ENCODE data around the gene OXCT2.

The OXCT2 gene

DNA sequence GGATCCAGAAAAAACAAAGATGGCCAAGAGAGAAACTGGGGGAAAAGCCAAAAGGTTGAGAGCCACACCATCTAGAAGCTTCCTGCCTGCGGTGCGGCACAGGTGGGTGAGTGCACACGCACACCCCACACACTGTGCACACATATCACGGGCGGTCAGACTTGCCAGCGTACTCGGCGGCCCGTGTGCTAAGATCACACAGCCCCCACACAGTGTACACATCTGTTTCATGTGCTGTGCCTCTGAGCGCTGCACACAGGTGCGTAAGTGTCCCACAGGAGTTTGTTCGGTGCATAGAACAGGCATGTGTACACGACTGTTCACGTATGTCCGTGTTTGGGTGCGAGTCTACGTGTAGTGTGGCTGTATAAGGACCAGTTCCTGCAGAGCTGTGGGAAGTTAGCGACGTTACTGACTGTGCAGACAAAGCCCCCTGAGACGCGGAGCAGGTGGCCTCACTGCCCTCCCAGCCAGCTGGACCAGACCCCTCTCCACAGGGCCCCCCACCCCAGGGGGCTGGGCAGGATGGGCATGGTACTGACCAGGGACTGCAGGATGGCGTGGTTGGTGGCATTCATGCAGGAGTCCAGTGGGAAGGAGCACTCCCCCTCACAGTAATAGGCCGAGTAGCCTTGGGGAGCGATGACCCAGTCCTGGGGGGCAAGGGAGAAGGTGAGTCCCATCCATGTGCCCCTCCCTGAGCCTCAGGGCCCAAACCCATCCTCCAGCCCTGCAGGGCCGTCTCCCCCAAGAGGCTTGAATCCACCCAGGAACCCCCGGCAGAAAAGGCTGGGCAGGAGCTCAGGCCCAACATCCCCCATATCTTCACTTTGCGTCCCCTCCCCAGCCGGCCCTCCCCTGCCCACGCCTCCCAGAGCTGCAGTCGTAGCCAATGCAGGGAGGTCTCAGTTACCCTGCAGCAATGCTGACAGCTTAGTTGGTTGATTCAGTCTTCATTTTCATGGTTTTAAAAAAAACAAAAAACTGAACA is 8.3 kb downstream of the OXCT2 start:
- DNase-seq (ENCODE audit: low read depth in 2 of 2): no peak

DNA sequence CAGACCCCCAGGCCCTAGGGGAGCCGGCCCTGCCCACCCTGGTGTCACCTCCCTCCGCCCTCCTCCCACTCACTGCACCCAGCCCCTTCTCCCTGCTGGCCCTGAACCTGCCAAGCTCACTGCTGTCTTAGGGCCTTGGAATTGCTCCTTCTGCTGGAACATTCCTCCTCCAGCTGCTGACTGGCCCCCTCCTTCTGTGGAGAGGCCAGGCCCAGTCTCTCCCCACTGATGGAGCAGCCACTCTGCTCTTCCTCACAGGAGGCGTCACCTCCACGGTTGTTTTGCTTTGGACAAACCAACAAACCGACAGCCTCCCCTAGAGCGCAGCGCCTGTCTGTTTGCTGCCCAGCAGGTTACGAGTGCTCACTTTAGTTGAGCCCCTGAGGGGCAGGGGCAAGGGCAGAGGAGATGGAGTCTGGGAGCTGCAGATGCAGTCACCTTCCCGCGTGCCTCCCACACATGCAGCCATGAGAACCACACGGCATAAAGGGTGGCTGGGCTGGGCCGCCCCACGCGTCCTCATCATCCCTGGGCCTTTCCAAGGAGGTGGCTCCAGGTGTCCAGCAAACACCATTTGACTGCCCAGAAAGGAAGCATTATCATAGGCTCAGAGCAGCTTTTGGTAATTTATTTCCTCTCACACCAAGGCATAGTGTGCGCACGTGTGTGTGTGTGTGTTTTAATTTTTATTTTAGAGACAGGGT is 9.4 kb downstream of the OXCT2 start:
- no peak for DNase-seq (ENCODE audit: low read depth in 2 of 2)

DNA sequence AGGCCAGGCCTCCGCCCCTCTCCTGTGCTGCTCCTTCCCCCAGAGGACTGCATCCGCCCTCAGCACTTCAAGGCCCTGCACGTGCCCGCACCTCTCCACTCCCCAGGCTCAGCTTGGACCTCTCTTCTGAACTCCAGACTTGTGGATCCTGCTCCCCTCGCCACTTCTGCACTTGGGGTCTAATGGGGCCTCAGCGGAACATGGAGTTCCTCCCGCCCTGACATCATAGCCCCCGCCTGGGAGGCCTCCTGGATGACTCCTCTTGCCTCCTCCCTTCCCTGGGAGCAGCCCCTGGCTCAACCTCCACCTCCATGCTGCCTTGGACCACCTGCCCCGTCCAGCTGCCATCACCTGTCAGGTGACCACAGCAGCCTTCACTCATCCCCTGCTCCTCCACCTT is 10.1 kb downstream of the OXCT2 start:
- no peak for DNase-seq (ENCODE audit: low read depth in 2 of 2)

DNA sequence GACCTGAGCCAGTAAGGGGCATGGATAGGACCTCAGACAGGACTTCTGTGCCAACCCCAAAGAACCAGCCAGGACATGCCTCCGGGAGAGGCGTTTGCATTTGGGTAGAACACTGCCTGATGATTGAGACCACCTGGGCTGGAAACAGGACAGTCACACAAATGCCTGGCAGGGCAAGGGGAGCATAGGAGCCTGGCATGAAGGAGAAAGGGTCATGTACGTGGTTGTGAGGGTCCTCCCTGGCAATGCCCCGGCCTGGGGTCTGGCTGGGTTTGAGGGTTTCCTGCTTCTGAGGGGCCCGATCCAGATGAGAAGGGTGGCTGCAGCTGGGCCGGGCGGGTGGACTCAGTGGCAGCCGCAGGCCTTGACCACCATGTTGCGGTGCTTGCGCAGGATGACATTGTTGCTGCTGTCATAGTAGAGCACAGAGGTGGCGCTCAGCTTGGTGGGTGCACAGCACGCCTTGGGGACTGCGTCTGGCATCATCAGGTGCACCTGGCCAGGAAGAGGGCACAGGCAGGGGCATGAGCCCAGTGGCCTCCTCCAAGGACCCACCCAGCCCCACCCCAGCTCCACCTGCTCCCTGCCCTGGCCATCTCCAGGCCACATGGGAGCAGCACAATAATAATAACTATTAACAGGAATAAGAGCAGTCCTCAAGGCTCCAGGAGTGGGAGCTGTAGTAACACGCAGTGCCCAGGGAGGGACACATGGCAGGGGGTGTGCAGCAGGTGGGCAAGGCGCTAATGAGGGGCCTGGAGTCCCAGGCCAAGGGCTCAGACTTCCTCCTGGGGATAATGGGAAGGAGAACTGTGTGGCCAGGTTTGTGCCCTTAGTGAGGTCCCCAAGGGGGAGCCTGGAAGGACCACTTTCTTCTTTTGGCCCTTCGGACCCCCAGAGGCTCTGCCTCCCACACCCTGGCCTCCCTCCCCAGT is 10.8 kb downstream of the OXCT2 start:
- no peak for DNase-seq (ENCODE audit: low read depth in 2 of 2)

- no peak for DNase-seq (ENCODE audit: low read depth in 2 of 2)
Measured at GRCh38 chr1:39759436-39759726, 11.8 kb downstream of the OXCT2 start.

- no peak for DNase-seq (ENCODE audit: low read depth in 2 of 2)
Measured at GRCh38 chr1:39758556-39759435, 12.4 kb downstream of the OXCT2 start.

DNA sequence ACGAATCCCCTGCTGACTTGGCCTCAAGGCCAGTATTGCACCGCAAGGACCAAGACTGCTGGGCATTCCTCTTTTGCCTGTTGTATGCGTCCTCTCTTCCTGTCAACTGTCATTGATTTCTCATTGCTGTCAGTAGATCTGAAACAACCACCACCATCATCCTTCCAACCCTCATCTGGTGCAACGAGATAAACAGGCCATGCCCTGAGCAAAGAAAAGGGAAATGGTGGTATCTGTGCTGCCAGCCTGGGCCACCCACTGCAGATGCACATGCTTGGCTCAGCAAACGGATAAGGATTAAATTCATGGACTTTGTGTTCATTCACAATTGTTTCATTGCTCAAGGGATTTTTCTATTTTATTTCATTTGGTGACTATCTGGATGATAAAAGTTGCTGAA is 13.6 kb downstream of the OXCT2 start:
- DNase-seq (ENCODE audit: low read depth in 2 of 2): no peak

- DNase-seq (ENCODE audit: low read depth in 2 of 2): no peak
Measured at GRCh38 chr1:39755965-39756659, 15.0 kb downstream of the OXCT2 start.

GRCh38 chr1:39754906-39755504 is 16.1 kb downstream of the OXCT2 start:
- DNase-seq (ENCODE audit: low read depth in 2 of 2): no peak

- DNase-seq (ENCODE audit: low read depth in 2 of 2): no peak
Measured at GRCh38 chr1:39754026-39754570, 17.1 kb downstream of the OXCT2 start.

DNA sequence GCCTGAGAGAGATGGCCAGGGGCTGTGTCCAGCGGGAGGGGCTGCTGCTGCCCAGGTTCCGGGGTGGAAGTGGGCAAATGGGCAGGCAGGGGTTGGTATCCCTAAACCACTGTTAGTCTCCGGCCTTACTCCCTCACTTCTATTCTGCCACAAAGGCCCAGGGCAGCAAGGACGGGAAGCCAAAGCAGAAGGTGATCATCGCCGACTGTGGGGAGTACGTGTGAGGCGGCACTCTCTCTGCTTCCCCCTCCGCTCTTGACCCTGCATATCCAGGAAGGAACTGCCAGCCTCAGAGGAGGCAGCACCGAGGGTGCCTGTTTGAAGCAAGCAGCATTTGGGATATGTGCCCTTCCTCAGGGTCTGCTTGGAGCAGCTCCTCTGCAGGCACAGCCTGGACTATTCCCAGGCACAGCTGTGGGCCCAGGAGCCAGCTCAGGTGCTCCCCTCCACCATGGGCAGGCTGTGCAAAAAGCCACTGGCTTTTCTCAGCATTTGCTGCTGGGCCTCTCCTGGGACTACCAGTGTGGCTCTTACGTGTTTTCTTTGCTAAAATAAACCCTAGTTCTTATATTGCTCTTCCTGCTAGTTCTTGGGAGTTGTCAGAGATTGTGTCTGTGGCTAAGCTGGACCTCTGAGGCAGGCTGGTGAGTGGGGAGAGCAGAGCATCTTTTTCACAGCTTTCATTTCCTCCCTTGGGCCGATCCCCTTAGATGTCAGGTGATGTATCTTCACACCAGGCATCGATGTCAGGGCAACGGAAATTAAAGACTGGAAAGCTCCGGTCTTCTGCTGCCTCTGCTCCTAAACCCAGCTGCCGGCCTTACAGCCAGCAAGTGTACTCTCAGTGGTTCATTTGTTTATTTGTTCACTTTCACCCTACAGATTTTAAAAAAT is 17.8 kb downstream of the OXCT2 start:
- no peak for DNase-seq (ENCODE audit: low read depth in 2 of 2)

DNA sequence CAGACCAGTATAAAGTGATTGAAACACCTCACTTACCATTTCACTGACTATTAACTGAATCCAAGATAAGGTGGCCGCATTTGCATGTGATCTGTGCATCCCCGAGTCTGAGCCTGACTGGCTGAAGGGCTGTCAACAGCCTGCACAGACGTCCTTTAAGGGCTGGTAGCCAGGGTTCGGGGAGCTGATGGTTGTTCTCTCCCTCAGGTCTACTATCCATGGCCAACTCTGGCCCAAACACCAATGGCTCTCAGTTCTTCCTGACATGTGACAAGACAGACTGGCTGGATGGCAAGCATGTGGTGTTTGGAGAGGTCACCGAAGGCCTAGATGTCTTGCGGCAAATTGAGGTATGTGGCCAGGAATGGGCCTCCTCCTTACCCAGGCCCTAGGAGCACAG is 18.4 kb downstream of the OXCT2 start:
- DNase-seq (ENCODE audit: low read depth in 2 of 2): no peak

DNA sequence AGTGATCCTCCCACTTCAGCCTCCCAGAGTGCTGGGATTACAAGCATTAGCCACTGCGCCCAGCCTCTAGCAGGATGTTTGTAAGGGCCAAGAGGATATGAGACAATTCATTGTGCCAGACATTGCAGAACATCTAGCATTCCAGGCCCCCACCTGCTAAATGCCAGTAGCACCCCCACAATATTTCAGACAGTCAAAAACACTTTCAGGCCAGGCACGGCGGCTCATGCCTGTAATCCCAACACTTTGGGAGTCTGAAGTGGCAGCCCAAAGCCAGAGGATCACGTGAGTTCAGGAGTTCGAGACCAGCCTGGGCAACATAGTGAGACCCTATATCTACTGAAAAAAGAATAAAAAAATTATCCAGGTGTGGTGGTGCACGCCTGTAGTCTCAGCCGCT is 19.6 kb downstream of the OXCT2 start:
- DNase-seq (ENCODE audit: low read depth in 2 of 2): no peak

DNA sequence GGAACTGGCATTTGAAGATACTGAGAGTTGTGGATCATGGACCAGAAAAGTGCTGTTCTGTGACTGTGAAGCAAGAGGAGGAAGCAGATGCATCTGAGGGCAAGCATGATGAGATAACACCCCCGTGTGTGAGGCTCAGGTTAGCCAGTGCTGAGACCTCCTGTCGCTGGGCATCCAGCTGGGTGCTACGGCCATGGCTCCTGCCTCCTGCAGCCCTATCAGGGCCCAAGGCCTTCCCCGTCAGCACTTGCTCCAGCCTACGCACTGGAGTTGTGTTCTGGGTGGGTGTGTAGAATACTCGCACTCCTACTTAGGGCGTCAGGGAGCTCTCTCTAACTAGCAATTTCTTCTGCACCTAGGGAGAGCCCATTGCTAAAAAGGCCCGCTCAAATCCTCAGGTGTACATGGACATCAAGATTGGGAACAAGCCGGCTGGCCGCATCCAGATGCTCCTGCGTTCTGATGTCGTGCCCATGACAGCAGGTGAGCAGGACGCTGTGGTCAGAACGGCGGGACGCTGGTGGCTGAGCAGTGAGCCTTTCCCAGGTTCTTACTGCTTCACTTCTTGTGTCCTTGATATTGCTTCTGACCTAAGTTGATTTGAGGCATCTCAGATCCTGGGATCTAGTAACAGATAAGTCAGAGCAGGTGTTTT is 26.0 kb downstream of the OXCT2 start:
- no peak for DNase-seq (ENCODE audit: low read depth in 2 of 2)

DNA sequence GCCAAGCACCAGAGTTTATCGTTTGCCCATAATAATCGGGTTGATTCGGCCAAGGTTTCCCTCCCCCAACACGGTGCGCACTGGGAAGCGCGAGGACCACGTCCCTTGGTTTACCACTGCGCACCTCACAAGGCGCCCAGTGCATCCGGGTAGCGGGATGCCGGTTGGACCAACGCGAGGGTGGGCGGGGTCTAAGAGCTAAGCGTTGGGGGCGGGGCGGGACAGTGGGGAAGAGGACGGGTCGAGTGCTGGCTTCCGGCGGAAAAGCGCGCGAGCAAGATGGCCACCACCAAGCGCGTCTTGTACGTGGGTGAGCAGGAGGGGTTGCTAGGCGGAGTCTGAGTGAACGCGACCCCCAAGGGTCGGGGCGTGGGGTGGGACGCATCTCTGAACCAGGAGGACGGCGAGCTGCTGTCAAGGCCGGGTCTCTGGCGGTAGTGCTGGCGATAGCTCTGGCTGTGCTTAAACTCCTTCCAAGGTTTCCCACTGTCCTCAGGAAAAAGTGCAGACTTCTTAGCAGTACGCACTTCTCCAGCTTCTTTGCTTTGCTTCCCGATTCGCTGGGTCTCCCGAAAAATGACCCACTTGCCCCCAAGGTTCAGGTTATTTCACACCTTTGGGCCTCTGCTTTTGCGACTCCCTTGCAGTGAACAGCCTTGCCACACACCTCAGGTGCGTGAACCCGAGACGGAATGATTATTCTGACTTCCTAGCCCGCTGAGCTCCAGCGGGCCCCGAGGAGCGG is 32.4 kb downstream of the OXCT2 start, which contains the start of gene PPIE:
TSS of gene PPIE (plus strand) at position 261 of the 745 bp plus-strand sequence. CDS start at position 280, 19 bp downstream.
- DNase-seq (ENCODE audit: low read depth in 2 of 2): peak; percentile 93 to 95

GRCh38 chr1:39737546-39738169 is 33.5 kb downstream of the OXCT2 start:
- no peak for DNase-seq (ENCODE audit: low read depth in 2 of 2)

GRCh38 chr1:39735731-39736130 is 35.4 kb downstream of the OXCT2 start:
- no peak for DNase-seq (ENCODE audit: low read depth in 2 of 2)

Data from activated CD8-positive, alpha-beta memory T cell treated with anti-CD3 and anti-CD28 coated beads for 4 hours (primary cell).